NCI-H748 treated with DMSO at 0.1 percent for 48 hours (cell line): Measurements from ENCODE around the gene FIP1L1.
"Not testable (repeated sequence)": the region's sequence is repeated elsewhere in the genome, so short reads cannot be mapped to it uniquely, and the experiment has no call there.

Experiments
- DNase-seq: peaks from one replicate; lab custom pipeline; 2025; lab: John Stamatoyannopoulos, UW

The FIP1L1 gene

GRCh38 chr4:53376900-53377299 is 541 bp upstream of the FIP1L1 start:
- no peak for DNase-seq

DNA sequence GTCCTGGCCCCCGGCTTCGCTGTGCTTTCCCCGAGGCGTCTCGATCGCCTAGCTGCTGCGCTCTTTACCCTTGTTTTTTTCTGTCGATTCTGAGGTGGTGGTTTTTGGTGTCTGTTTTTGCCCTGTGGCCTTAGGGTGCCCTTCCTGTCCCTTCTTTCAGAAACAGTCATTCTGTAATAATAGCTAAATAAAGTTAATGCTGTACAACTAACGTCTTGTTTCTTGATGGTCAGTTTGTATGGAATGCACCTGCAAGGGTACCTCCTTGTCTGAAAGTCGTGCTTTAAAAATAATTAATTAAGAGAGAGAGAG is 686 bp downstream of the FIP1L1 start:
- no peak for DNase-seq

DNA sequence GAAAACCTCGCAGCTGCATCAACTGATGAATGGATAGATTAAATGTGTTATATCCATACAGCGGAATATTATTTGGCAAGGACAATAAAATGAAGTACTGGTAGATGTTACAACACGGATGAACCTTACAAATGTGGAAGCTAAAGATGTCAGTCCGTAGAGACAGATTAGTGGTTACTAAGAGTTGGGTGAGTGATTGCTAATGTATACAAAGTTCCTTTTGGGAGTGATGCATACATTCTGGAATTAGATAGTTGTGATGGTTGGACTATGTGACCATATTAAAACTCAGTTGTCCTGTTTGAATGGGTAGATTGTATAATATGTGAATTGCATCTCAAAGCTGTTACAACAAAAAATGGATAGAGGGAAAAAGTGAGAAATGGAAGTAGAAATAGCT is 2.8 kb downstream of the FIP1L1 start:
- DNase-seq = no peak

DNA sequence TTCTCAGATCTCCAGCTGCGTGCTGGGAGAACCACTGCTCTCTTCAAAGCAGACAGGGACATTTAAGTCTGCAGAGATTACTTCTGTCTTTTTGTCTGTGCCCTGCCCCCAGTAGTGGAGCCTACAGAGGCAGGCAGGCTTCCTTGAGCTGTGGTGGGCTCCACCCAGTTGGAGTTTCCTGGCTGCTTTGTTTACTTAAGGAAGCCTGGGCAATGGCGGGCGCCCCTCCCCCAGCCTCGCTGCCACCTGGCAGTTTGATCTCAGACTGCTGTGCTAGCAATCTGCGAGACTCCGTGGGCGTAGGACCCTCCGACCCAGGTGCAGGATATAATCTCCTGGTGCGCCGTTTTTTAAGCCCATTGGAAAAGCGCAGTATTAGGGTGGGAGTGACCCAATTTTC is 32.0 kb downstream of the FIP1L1 start:
- not testable (repeated sequence) for DNase-seq

DNA sequence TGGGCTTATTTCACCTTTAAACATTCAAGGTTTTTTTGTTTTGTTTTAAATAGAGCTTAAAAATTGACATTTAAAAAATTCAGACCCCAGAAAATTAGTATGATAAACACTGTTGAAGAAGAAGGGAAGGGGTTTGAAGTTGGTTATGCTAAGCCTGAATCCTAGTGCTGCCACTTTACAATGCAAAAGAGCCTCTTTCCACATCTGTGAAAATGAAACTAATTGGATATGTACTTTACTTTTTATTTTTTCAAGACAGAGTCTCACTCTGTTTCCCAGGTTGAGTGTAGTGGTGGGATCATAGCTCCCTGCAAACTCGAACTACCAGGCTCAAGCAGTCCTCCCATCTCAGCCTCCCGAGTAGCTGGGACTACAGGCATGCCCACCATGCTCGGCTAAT is 41.8 kb downstream of the FIP1L1 start:
- no peak for DNase-seq

DNA sequence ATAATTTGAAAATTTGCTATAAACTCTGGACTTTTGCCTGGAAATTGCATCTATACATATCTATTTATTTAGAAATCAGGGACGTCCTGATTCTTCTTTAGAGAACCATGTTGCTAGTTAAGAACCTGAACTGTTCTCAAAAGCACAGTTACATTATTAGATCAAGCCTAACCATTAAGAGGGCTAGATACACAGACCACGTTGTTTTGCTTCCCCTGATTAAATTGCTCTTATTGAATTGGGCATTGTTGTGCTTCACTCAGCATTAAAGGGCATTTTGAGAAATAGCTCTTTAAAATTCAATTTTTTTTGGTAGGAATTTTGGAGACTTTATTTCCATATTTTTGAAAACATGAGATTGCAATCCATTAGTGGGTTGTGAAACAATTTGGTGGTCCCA is 44.4 kb downstream of the FIP1L1 start:
- no peak for DNase-seq

DNA sequence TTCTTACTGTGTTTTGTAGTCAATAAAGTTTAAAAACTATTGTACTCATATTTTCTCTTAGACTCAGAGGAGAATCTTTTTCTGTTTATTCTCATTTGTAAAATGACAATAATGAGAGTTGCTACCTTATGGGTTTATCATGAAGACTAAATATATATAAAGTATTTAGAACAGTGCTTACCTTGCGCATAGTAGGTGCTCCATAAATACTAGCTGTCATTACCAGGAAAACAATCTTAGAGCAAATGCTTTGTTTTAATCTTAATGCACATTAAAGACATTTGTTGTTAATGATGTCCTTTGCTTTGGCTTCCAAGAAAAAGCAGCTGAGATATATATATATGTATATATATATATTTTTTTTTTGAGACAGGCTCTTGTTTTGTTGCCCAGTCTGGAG is 44.9 kb downstream of the FIP1L1 start:
- DNase-seq = no peak

GRCh38 chr4:53424280-53424679 is 46.8 kb downstream of the FIP1L1 start:
- no peak for DNase-seq

DNA sequence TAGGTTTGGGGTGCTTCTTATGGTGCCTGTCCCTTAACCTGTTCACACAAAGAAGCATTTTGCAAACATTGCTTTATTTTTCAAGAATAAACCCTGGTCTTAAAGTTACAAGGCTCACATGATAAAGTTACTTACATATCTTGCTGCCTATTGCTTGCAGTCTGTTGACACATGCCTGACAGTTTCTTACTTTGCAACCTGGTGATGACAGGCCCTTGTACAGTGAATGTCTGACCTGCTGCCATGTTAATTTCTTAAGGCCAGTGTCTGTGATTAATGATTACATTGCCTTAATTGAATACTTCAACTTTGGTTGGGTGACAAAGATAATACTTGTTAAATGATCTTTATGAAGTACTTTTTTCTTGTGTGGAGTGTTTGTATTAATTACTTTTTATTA is 49.9 kb downstream of the FIP1L1 start:
- no peak for DNase-seq

GRCh38 chr4:53431052-53431451 is 53.6 kb downstream of the FIP1L1 start:
- no peak for DNase-seq

- no peak for DNase-seq
Measured at GRCh38 chr4:53432528-53433424, 55.3 kb downstream of the FIP1L1 start.

DNA sequence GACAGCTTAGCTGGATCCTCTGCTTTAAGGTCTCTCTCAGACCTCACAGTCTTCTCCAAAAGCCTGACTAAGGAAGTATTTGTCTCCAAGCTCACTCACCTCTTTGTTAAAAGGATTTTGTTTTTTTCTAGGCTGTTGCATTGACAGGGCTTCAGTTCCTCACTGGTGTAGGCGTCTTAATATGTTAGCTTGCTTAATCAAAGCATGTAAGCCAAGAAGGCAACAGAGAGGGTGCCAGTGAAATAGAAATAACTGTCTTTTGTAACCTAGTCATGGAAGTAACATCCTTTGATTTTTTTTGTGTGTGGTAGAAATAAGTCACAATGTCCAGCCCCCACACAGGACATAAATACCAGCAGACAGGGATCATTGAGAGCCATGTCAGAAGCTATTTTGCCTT is 58.8 kb downstream of the FIP1L1 start:
- no peak for DNase-seq

DNA sequence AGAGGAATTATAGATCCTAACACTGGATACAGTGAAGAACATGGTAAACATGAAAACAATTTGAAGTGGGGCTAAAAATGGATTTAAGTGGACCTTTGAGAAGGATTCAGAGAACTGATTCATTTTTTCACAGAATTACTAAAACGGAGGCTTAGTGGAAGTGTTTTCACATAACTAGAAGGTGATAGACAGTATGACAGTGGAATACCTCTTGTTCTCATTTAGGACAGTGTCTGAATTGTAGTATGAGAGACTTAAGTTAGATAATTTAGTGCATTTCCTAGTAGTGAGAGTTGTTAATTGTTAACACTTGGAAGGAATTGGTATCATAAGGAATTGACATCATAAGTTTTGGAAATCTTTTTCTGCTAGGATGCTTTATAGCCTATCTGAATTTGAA is 64.1 kb downstream of the FIP1L1 start:
- DNase-seq = no peak

DNA sequence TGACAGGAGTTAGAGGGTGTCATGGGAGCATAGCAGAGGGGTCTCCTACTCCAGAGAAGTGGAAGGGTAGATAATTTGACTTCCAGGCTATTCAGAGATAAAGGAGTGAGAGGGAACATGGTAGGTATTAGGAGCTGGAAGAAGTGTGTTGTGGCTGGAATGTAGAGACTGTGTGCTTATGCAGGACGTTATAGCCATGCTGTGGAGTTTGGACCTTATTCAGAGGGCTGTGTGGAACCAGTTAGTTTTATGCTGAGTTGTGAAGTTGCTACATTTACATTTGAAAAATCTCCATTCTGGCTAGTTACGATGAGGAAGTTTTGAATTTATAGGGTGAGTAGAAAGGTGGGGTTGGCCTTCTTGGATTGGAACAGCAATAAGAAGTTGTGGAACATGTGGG is 67.5 kb downstream of the FIP1L1 start:
- DNase-seq = no peak

DNA sequence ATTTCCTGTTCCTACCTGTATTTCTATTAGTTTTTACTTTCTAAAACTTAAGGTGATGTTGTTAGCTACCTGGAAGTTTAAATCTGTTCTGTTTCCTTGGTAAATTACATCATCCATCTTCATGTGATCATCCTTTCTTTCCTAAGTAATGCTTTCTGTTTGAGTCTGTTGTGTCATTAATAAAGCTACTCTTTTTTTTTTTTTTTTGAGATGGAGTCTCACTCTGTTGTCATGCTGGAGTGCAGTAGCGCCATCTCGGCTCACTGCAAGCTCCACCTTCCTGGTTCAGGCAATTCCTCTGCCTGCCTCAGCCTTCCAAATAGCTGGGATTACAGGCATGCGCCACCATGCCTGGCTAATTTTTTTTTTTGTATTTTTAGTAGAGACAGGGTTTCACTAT is 73.3 kb downstream of the FIP1L1 start:
- no peak for DNase-seq

DNA sequence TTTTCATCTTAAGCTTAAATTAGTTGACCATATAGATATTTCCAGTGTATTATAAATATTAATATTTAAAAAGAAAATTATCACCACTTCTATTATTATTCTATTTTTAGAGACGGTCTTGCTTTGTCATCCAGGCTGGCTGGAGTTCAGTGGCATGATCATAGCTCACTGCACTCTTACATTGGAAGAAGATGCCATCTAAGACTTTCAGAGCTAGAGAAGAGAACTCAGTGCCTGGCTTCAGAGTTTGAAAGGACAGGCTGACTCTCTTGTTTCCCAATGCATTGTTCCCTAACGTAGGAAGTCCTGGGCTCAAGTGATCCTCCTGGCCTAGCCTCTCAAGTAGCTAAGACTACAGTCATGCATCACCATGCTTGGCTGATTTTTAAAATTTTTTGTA is 75.9 kb downstream of the FIP1L1 start:
- DNase-seq = no peak

DNA sequence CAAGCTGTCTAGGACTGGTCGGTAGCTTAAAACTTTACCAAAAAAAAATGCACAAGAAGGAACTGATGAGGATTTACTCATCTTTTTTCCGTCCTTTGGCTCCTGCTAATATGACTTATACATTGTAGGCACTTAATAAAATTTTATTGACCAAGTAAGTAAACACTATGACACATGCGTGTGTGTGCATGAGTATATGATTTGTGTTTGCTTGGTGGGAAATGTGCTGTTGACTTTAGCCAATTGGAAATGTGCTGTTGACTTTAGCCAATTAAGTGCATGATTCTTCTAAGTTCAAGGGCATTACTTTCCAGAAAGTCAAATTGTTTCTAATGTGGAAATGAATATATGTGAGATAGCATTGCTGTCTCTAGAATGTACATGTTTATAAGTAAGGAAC is 78.3 kb downstream of the FIP1L1 start:
- DNase-seq = no peak

- DNase-seq = no peak
Measured at GRCh38 chr4:53456178-53456577, 78.7 kb downstream of the FIP1L1 start.

DNA sequence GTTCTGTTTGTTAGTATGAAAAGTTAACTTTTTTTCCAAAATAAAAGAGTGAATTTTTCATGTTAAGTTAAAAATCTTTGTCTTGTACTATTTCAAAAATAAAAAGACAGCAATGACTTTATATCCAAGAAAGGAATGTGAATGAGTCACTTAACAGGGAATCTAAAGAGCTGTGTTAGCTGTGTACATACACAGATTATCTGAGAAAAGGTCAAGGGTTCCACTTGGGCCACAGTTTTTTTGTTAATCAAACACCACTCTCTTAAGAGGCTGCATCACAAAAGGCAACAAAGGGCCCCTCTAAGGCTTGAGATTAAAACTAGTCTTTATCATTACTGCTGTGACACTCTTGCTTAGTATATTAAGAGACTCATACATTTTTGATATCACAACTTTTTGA is 82.1 kb downstream of the FIP1L1 start:
- no peak for DNase-seq

- DNase-seq = no peak
Measured at GRCh38 chr4:53461244-53461643, 83.8 kb downstream of the FIP1L1 start.

DNA sequence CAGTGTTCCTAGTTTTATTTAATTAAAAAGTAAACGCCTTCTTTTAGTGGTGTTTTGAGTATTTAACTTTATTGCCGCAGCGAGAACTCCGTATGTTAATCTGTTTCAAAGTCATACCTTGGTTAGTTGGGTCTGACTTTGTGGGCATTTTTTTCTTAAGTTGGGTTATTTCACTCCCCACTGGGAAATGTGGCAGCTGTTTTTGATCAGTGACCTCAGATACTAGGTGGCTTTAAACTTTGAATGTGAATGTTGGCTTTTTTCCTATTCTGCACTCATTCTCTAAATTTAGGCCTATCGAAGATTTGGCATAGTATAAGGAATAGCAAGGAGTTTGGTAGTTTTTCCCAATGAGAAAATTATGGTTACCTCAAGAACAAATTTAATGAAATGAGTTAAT is 85.9 kb downstream of the FIP1L1 start:
- DNase-seq = no peak

DNA sequence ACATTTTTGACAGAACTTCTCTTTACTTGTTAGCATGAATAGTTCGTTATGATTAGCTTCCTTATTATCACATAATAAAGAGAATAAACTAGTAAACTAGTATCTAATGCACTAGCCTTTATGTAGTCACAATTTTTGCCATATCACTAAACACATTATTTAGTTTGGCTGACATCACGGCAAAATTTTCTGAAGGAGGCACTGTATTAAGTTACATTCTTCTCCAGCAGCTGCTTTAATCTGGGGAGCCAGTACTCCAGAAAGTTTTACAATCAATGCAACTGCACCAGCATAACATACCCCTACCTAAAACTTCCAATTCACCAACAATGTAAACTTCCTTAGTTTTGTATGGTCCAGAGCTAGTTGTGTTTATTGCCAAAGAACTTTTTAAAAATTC is 87.8 kb downstream of the FIP1L1 start:
- DNase-seq = no peak

DNA sequence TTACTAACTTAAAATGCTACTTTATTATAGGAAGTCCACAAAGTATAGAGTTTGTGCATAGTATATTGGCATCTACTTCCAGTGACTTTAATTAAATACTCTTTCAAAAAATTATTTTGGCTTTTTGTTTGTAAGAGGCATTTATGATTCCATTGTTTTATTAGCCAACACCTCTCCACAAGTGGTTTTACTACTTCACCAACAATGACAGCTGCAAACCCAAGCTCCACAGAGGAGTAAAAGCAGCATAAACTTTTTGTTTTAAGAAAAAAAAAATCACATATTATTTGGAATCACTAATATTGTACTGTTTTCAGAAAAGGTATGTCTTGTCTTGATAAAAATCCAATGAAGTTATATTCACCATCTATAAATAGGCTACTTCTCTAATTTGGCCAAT is 88.5 kb downstream of the FIP1L1 start:
- DNase-seq = no peak

- DNase-seq = not testable (repeated sequence)
Measured at GRCh38 chr4:53466576-53466975, 89.1 kb downstream of the FIP1L1 start.
